Erythroblast (primary cell): ENCODE results near the gene CCL20.

Experiments used
- GATA1 ChIP-seq: IDR thresholded peaks from 2 replicates; pipeline ENCODE4 v1.6.1; 2011; ENCODE audit warnings: low read depth, mild to moderate bottlenecking, control low read depth, low read length, moderate library complexity
- POLR2A ChIP-seq: IDR thresholded peaks from 2 replicates; pipeline ENCODE4 v1.6.1; 2011; ENCODE audit warnings: mild to moderate bottlenecking, low read length

DNA sequence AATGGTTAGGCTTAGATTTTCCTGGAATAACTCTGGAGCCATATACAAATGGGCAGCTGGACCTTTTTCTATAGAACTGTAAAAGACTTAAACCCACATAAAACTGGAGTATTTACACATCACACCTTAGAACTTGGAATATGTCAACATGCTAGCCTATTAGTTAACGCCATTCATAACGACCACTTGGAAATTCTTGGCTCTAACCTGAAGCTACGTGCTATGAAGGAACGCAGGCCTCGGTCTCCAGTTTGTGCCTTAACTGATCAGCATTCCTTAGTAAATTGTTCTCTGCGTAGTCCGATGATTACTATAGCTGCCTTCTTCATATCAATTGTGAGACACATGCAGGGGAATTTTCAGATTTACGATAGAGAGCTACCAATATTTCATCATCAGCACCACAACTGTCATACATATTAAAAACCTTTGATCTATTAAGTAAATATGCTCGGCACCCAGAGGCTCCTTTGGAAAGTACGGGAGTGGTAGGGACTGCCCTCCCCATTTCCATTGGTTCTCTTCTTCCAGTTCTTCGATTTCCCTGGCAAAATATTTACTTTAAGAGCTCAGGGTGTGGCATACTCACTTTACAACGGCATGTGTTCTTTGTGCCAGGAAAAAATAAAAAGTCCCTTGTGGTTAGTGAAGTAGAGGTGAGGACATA, 17.5 kb upstream of the CCL20 start:
- no peak for TF ChIP-seq POLR2A
- TF ChIP-seq GATA1: no peak
